UCSD-AML1 (cell line): ENCODE results near the gene AGK.
"Not testable (repeated sequence)": the region's sequence is repeated elsewhere in the genome, so short reads cannot be mapped to it uniquely, and the experiment has no call there.

Experiments
- DNase-seq: peaks from one replicate; lab custom pipeline; 2025; ENCODE audit not compliant: unreplicated experiment; lab: John Stamatoyannopoulos, UW

Gene AGK

GRCh38 chr7:141674171-141674671, 123.0 kb downstream of the AGK start:
- no peak for DNase-seq

DNA sequence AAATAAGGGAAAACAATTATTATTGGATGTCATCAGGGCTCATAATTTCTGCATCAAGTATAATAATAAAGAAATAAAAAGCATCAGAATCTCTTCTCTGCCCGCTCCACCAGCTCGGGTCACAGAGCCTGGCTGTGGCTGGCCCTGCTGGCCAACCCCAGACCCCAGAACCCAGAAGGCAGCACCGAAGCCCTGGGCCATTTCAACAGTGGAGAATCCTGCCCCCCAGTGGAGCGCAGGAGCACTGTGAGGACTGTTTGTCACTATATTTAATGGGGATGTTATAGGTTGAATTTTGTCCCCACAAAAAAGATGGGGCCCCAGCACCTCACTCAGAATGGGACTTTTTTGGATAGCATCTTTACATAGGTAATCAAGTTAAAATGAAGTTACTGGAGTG, 123.5 kb downstream of the AGK start:
- no peak for DNase-seq

- DNase-seq = no peak
These were observed 124.4 kb downstream of the AGK start for GRCh38 chr7:141675436-141676215.

- DNase-seq = no peak
These were observed 125.4 kb downstream of the AGK start for GRCh38 chr7:141676618-141677017.

DNA sequence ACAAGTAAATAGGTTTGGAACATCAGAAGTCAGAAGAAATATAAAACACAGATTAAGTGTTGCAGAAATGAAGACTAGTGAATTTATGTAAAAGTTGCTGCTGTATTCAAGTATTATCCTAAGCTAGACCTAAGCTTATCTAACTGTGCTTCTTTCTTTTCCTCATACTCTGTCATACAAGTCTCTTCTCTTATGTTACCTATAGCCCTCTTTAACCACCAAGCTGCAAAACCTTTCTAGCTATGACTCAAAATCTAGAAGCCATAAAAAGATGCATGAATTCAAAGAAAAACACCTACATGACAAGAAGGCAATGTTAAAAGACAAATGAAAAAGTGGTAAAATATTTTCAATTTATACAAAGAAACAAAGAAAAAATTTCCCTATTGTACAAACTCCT, 127.8 kb downstream of the AGK start:
- no peak for DNase-seq

GRCh38 chr7:141685285-141686023, 134.2 kb downstream of the AGK start:
- no peak for DNase-seq

- no peak for DNase-seq
These were observed 134.9 kb downstream of the AGK start for GRCh38 chr7:141686074-141686473.

GRCh38 chr7:141686670-141687069, 135.5 kb downstream of the AGK start:
- DNase-seq = no peak

GRCh38 chr7:141688043-141688442, 136.8 kb downstream of the AGK start:
- no peak for DNase-seq

DNA sequence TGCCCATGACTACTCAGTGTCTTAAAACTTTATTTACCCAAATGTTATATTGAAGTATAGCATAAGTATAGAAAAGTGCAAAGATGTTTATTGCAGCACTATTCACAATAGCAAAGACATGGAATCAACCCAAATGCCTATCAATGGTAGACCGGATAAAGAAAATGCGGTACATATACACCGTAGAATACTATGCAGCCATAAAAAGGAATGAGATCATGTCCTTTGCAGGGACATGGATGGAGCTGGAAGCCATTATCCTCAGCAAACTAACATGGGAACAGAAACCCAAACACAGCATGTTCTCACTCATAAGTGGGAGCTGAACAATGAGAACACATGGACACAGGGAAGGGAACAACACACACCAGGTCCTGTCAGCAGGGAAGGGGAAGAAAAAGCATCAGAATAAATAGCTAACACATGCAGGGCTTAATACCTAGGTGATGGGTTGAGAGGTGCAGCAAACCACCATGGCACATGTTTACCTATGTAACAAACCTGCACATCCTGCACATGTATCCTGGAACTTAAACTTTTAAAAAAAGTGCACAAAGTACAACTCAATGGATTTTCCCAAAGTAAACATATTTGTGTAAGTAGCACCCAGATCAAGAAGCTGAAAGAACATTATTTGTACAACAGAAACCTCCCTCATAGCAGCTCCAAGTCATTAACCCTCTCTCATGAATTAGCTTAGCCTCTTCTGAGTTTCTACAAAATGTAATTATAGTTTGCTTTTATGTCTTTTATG, 138.0 kb downstream of the AGK start:
- not testable (repeated sequence) for DNase-seq

GRCh38 chr7:141691540-141691939, 140.3 kb downstream of the AGK start:
- DNase-seq = no peak

DNA sequence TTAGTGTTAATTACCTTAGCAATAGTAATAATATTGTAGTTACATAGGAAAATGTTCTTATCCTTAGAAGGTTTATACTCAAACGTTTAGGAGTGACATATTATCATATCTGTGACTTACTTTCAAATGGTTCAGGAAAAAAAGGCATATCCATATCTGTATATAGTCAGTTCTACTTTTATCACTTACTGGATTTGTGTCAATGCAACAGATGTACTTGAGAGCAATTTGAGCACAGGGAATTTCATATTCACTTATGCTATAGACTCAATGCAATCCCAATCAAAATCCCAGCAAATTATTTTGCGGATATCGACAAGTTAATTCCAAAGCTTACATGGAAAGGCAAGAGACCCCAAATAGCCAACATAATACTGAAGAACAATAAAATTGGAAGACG, 140.8 kb downstream of the AGK start:
- DNase-seq = no peak

DNA sequence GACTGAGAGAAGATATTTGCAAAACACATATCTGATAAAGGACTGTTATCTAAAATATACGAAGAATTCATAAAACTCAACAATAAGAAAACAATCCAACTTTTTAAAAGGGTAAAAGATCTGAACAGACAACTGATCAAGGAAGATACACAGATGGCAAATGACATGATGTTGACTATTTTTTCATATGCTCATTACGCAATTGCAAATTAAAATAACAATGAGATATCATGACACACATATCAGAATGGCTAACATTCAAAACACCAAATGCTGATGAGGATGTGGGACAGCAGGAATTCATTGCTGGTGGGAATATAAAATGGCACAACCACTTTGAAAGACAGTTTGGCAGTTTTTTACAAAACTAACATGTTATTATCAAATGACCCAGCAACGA, 141.9 kb downstream of the AGK start:
- no peak for DNase-seq

- DNase-seq = no peak
These were observed 144.6 kb downstream of the AGK start for GRCh38 chr7:141695803-141696289.

DNA sequence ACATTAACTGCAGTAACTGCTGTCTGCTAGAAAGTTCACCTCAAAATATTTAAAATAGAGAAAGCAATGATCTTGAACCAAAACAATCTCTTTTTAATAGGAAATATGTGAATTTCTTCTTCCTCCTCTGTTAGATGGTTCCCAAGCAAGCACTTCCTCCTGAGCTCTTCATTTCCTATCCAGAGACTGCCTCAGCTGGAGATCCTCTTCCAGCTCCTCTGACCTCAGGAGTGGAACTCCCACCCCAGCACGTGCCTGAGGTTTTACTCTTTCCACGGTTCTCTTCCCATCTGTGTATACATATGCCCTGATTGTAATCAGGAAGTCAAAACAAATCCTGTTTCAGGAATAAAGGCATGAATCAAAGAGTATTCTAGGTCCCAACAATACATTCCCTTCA, 145.1 kb downstream of the AGK start:
- DNase-seq = no peak

- no peak for DNase-seq
These were observed 146.1 kb downstream of the AGK start for GRCh38 chr7:141697211-141697871.

- no peak for DNase-seq
These were observed 147.2 kb downstream of the AGK start for GRCh38 chr7:141698247-141699015.

- DNase-seq = no peak
These were observed 148.7 kb downstream of the AGK start for GRCh38 chr7:141699860-141700259.

GRCh38 chr7:141700296-141700847, 149.2 kb downstream of the AGK start:
- no peak for DNase-seq

- no peak for DNase-seq
These were observed 149.7 kb downstream of the AGK start for GRCh38 chr7:141700848-141701371.
